22Rv1 (cell line): Measurements from ENCODE around the gene ARHGAP18.

Source experiments
- H3K27ac ChIP-seq: fragments of 450-650 bp; 2 replicates; pipeline ENCODE4 v1.5.1; 2017
- ZFX ChIP-seq: fragments of 450-650 bp; IDR thresholded peaks from 2 replicates; pipeline ENCODE4 v1.6.1; 2017; ENCODE audit warnings: antibody characterized with exemption, borderline replicate concordance
- TF ChIP-seq, protein P1 (sequence below): fragments of 450-650 bp; IDR thresholded peaks from 2 replicates; pipeline ENCODE4 v1.5.1; 2017; ENCODE audit warnings: mild to moderate bottlenecking

The ARHGAP18 gene

DNA sequence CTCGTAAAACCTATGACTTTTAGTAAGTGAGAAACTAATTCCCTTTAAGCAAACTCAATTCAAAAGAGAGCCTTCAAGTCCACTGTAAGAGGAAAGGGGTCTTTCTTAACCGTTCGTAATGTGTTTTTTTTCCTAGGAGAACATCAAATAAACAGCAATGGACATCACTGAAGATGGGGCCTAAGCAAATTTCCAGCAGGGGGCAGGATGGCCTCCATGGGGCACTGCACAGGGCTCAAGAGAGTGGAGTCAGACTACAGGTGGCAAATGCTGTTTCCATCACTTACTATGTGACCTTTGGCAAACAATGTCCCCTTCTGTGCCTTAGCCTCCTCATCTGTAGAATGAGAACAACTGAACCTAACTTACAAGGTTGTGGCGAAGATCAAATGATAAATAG, 88.7 kb downstream of the ARHGAP18 start:
- no peak overlapping the region for H3K27ac ChIP-seq
- TF ChIP-seq, protein P1, sequence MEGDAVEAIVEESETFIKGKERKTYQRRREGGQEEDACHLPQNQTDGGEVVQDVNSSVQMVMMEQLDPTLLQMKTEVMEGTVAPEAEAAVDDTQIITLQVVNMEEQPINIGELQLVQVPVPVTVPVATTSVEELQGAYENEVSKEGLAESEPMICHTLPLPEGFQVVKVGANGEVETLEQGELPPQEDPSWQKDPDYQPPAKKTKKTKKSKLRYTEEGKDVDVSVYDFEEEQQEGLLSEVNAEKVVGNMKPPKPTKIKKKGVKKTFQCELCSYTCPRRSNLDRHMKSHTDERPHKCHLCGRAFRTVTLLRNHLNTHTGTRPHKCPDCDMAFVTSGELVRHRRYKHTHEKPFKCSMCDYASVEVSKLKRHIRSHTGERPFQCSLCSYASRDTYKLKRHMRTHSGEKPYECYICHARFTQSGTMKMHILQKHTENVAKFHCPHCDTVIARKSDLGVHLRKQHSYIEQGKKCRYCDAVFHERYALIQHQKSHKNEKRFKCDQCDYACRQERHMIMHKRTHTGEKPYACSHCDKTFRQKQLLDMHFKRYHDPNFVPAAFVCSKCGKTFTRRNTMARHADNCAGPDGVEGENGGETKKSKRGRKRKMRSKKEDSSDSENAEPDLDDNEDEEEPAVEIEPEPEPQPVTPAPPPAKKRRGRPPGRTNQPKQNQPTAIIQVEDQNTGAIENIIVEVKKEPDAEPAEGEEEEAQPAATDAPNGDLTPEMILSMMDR = peak; percentile 59
- no peak for TF ChIP-seq ZFX

DNA sequence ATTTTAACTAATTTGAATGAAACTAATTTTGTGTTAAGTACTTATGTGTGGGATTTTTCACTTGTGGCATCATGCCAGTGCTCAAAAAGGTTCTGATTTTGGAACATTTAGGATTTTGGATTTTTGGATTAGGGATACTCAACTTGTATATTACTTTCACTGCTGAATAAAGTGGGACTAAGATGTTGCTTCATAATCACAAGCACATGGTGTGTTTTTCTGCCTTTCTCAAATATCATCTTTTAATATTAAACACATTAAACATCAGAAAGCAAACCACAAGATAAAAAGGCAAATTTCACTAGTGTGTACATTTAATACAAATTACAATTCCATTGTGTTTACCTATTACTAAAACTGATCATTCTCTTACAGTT, 89.8 kb downstream of the ARHGAP18 start:
- H3K27ac ChIP-seq = no peak overlapping the region
- TF ChIP-seq ZFX = no peak
- TF ChIP-seq, protein P1 = no peak

DNA sequence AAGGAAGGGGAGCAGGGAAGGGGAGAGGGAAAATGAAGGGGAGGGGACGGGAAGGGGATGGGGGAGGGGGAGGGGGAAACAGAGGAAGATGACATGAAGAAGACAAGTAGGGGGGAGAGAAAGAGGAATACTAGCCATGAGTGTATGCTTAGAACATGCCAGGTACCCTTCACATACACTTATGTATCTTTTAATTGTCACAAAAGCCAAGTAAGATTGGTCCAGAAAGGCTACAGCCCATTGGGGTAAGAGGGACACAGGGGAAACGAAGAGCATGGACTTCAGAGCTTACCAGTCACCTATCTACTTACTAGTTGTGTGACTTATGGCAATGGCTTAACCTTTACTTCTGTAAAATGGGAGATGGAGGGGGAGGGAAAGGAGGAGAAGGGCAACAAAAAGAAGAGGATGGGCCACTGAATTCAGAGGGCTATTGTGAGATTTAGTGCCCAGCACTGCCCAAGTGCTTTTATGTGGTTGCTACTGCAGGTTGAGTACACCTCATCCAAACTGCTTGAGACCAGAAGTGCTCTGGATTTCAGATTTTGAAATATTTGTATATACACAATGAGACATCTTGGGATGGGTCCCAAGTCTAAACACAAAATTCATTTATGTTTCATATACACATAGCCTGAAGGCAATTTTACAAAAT, 90.3 kb downstream of the ARHGAP18 start:
- TF ChIP-seq, protein P1 = no peak
- TF ChIP-seq ZFX = no peak
- H3K27ac ChIP-seq = no peak overlapping the region

DNA sequence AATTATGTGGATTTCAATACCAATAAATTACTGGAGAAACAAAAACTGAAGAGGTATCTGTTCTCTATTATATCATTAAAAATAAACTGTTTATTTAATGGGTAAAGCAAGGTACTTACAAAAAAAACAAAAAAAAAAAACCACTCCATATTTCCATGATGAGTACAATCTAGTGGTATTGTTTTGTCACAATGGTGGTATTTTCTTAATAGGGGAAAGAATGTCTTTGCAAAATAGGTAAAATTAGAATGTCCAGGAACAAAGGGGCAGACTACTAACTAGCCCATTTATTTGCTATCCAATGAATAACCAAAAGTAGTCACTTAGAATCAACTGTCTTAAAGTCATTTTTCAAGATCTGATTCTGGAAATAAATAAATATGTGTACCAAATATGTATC, 92.0 kb downstream of the ARHGAP18 start:
- TF ChIP-seq, protein P1 = no peak
- TF ChIP-seq ZFX = no peak
- no peak overlapping the region for H3K27ac ChIP-seq

DNA sequence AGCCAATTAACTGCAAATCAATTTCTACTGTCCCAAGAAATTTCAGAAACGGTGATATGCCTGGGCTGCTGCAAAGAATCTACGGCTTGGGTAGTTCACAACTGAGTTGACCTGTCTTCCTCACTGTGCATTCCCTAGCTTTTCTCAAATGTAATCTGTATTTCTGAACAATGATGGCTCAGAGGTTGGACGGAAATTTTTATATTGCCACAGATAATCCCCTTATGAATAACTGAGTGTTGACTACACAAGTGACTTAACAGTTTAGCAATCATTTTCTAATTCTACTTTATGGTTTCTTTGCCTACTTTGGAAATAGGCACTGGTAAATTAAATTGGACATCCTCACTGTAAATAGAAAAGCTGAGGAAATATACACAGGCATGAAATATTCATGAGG, 94.5 kb downstream of the ARHGAP18 start:
- TF ChIP-seq, protein P1 = no peak
- TF ChIP-seq ZFX = no peak
- no peak overlapping the region for H3K27ac ChIP-seq

DNA sequence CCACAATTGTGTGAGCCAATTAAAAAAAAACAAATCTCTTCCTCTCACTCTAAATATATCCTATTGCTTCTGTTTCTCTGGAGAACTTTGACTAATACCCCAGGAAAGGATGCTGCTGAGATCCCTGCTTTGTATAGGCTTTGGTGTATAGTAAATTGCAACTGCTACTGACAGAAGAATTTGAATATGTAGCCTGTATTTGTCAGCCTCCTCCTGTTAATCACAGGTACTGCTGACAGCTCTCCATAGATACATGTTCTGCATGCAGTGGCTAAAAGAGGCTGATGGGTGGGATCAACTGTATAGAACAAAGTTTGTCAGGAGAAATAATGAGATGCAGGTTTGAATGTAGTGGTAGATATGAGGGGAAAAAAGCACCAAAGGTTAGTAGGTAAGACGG, 95.0 kb downstream of the ARHGAP18 start:
- TF ChIP-seq, protein P1 = no peak
- no peak for TF ChIP-seq ZFX
- no peak overlapping the region for H3K27ac ChIP-seq

DNA sequence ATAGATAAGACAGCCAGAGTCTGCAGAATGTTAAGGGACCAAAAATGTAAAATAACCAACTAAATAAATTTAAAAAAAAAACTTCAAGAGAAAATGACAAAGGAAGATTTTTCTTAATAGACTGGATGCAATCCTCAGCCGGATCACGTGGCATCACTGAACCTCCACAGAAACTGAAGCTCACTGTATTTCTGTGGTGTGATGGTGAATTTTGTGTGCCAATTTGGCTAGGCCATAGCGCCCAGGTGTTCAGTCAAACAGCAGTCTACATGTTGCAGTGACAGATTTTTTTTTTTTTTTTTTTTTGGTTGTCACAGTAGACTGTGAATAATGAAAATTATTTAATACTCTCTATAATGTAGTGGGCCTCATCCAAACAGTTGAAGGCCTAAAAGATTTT, 95.5 kb downstream of the ARHGAP18 start:
- TF ChIP-seq ZFX = no peak
- TF ChIP-seq, protein P1 = no peak
- H3K27ac ChIP-seq = no peak overlapping the region
